IMR-90 (cell line): ENCODE data around the gene SLC4A2. TPM values are rescaled to one million over a fixed set of nuclear protein-coding genes. Genes with fewer than 3 reads are reported as not detected.

Experiments
- ATAC-seq: fragments of 200-7000 bp; cut with Tn5 transposase; 2 replicates; pipeline ENCODE4 v1.9.1; 2020; ENCODE audit warnings: low read depth, mild to moderate bottlenecking, moderate library complexity
- BruUV-seq: library from RNA; stranded (reverse); fragments of 400-500 nt; replicated peaks from 2 replicates; lab custom pipeline; 2021; lab: Mats Ljungman, UMichigan
- CTCF ChIA-PET: fragments of 300-600 bp; formaldehyde crosslinking; extraction: SDS; loops from one replicate; lab custom pipeline; 2021; ENCODE audit warnings: antibody characterized with exemption; lab: Yijun Ruan, JAX
- POLR2A ChIA-PET: fragments of 300-600 bp; sonication (Branson Sonifier 250); formaldehyde crosslinking; loops from one replicate; lab custom pipeline; 2022; ENCODE audit warnings: antibody characterized with exemption; ENCODE audit not compliant: unreplicated experiment; lab: Charles Lee
- DNase-seq: peaks from one replicate; pipeline ENCODE4 v3.0.0; 2013
- H2AFZ ChIP-seq: replicated peaks from 2 replicates; pipeline ENCODE3; 2013; ENCODE audit warnings: low read length, mild to moderate bottlenecking; ENCODE audit not compliant: poor library complexity
- H2AK5ac ChIP-seq: 2 replicates; pipeline ENCODE4 v1.6.1; 2013; ENCODE audit warnings: low read depth, low read length, inconsistent platforms
- H2AK9ac ChIP-seq: replicated peaks from 2 replicates; pipeline ENCODE3; 2013; ENCODE audit warnings: mild to moderate bottlenecking, low read depth, low read length, moderate library complexity; ENCODE audit not compliant: poor library complexity
- H2BK120ac ChIP-seq: 2 replicates; pipeline ENCODE4 v1.6.1; 2013; ENCODE audit warnings: low read depth, low read length, inconsistent platforms
- H2BK15ac ChIP-seq: 3 replicates; pipeline ENCODE4 v1.6.1; 2013; ENCODE audit warnings: low read depth, low read length, inconsistent platforms
- H2BK20ac ChIP-seq: 2 replicates; pipeline ENCODE4 v1.6.1; 2013; ENCODE audit warnings: low read depth, mild to moderate bottlenecking, inconsistent platforms, low read length, moderate library complexity
- H2BK5ac ChIP-seq: 2 replicates; pipeline ENCODE4 v1.6.1; 2013; ENCODE audit warnings: mild to moderate bottlenecking, low read depth, low read length, inconsistent platforms; ENCODE audit not compliant: poor library complexity, severe bottlenecking
- H3K14ac ChIP-seq: replicated peaks from 2 replicates; pipeline ENCODE4 v1.6.1; 2013; ENCODE audit warnings: low read depth, low read length, inconsistent platforms
- H3K18ac ChIP-seq: 2 replicates; pipeline ENCODE4 v1.6.1; 2013; ENCODE audit warnings: low read depth, low read length, control low read depth
- H3K23ac ChIP-seq: 2 replicates; pipeline ENCODE4 v1.6.1; 2013; ENCODE audit warnings: low read depth, low read length, inconsistent platforms
- H3K27ac ChIP-seq: 2 replicates; pipeline ENCODE4 v1.5.1; 2013; ENCODE audit warnings: mild to moderate bottlenecking, control low read depth, low read length; ENCODE audit not compliant: insufficient read depth
- H3K27me3 ChIP-seq: 2 replicates; pipeline ENCODE4 v1.6.1; 2013; ENCODE audit warnings: low read length; ENCODE audit not compliant: control insufficient read depth, insufficient read depth
- H3K36me3 ChIP-seq: 2 replicates; pipeline ENCODE4 v1.6.1; 2013; ENCODE audit warnings: low read length, mixed read lengths; ENCODE audit not compliant: control insufficient read depth, insufficient read depth
- H3K4ac ChIP-seq: 2 replicates; pipeline ENCODE4 v1.6.1; 2013; ENCODE audit warnings: low read depth, low read length, inconsistent platforms
- H3K4me1 ChIP-seq: 2 replicates; pipeline ENCODE4 v1.6.1; 2013; ENCODE audit warnings: low read length, mixed read lengths; ENCODE audit not compliant: control insufficient read depth, insufficient read depth
- H3K4me2 ChIP-seq: 2 replicates; pipeline ENCODE4 v1.6.1; 2013; ENCODE audit warnings: low read depth, mild to moderate bottlenecking, control low read depth, low read length, moderate library complexity
- H3K4me3 ChIP-seq: 2 replicates; pipeline ENCODE4 v1.5.1; 2013; ENCODE audit warnings: low read depth, mild to moderate bottlenecking, control low read depth, low read length, moderate library complexity; ENCODE audit not compliant: insufficient read depth
- H3K56ac ChIP-seq: 2 replicates; pipeline ENCODE4 v1.6.1; 2013; ENCODE audit warnings: low read length, inconsistent platforms; ENCODE audit not compliant: insufficient read depth; ENCODE audit errors: extremely low read depth
- H3K79me1 ChIP-seq, 2 experiments: 2 replicates each; pipeline ENCODE4 v1.6.1; 2013; ENCODE audit warnings: low read length in 2 of 2, inconsistent platforms in 1 of 2, low read depth in 1 of 2
- H3K9ac ChIP-seq: 2 replicates; pipeline ENCODE4 v1.6.1; 2013; ENCODE audit warnings: low read depth, low read length, control low read depth
- H3K9me1 ChIP-seq: 2 replicates; pipeline ENCODE4 v1.6.1; 2013; ENCODE audit warnings: low read length, inconsistent platforms; ENCODE audit not compliant: insufficient read depth
- H3K9me3 ChIP-seq: 2 replicates; pipeline ENCODE4 v1.6.1; 2013; ENCODE audit warnings: low read length; ENCODE audit not compliant: control insufficient read depth, insufficient read depth
- H4K20me1 ChIP-seq: 2 replicates; pipeline ENCODE4 v1.6.1; 2013; ENCODE audit warnings: low read length, inconsistent platforms; ENCODE audit not compliant: insufficient read depth
- H4K5ac ChIP-seq: 2 replicates; pipeline ENCODE4 v1.6.1; 2013; ENCODE audit warnings: mild to moderate bottlenecking, low read depth, low read length, control low read depth
- H4K8ac ChIP-seq, 2 experiments: 2 replicates each; pipeline ENCODE4 v1.6.1; 2013; ENCODE audit warnings: low read depth in 2 of 2, low read length in 2 of 2, control low read depth in 1 of 2, inconsistent platforms in 1 of 2
- H4K91ac ChIP-seq: 2 replicates; pipeline ENCODE4 v1.6.1; 2013; ENCODE audit warnings: low read depth, low read length, inconsistent platforms; ENCODE audit not compliant: insufficient read depth
- BHLHE40 ChIP-seq: fragments of 150-350 bp; IDR thresholded peaks from 2 replicates; pipeline ENCODE4 v1.6.1; 2016; ENCODE audit warnings: mild to moderate bottlenecking, low read depth, low read length
- CHD1 ChIP-seq: IDR thresholded peaks from 2 replicates; pipeline ENCODE4 v1.6.1; 2012; ENCODE audit warnings: low read depth, low read length, improper control_type of control experiment
- CTCF ChIP-seq: conservative IDR thresholded peaks from 2 replicates; pipeline ENCODE4 v1.5.1; 2012; ENCODE audit warnings: mild to moderate bottlenecking, low read depth, low read length, improper control_type of control experiment
- MAZ ChIP-seq: IDR thresholded peaks from 2 replicates; pipeline ENCODE4 v1.6.1; 2012; ENCODE audit warnings: low read depth, mild to moderate bottlenecking, low read length, improper control_type of control experiment, moderate library complexity, borderline replicate concordance
- NFE2L2 ChIP-seq: fragments of 150-350 bp; IDR thresholded peaks from 2 replicates; pipeline ENCODE4 v1.6.1; 2016; ENCODE audit warnings: low read depth, mild to moderate bottlenecking, low read length
- POLR2A ChIP-seq: IDR thresholded peaks from 2 replicates; pipeline ENCODE4 v1.6.1; 2012; ENCODE audit warnings: mild to moderate bottlenecking, low read depth, low read length
- RFX5 ChIP-seq: IDR thresholded peaks from 2 replicates; pipeline ENCODE4 v1.8.0; 2012; ENCODE audit warnings: low read depth, mild to moderate bottlenecking, low read length, moderate library complexity
- SMC3 ChIP-seq: fragments of 150-350 bp; IDR thresholded peaks from 2 replicates; pipeline ENCODE4 v1.6.1; 2016; ENCODE audit warnings: low read depth, mild to moderate bottlenecking, antibody characterized with exemption, low read length, moderate library complexity
- WGBS, 2 experiments: methylation state at CpG; one replicate each; pipeline versions ENCODE4 v1.1.5 to v1.1.7; 2013; ENCODE audit warnings: missing lambda C conversion rate in 2 of 2; ENCODE audit not compliant: insufficient read length in 1 of 2; ENCODE audit errors: extremely low coverage in 2 of 2; 5-methylcytosine and 5-hydroxymethylcytosine counted together
- dilution Hi-C: fragments of 300-500 bp; cut with HindIII; formaldehyde crosslinking; loops from one replicate; pipeline ENCODE4 v1.14.3; 2018; ENCODE audit warnings: low sequenced_read_pairs; ENCODE audit not compliant: unreplicated experiment
- in situ Hi-C: fragments of 300-500 bp; cut with MboI; formaldehyde crosslinking; loops from 3 replicates; pipeline ENCODE4 v1.14.3; 2019; ENCODE audit warnings: low sequenced_read_pairs, inconsistent platforms, mixed read lengths
- intact Hi-C: fragments of 100-400 bp; cut with micrococcal nuclease; formaldehyde crosslinking; loops from 2 replicates; pipeline ENCODE4 v1.10.0; 2022
- polyA plus RNA-seq, 3 experiments: library from polyadenylated mRNA; depleted of rRNA; stranded (reverse); fragments of >200 nt; gene quantifications; 2 replicates each; pipeline ENCODE4 v1.2.3, GENCODE V29; 2012; ENCODE audit warnings: low replicate concordance in 1 of 3
- total RNA-seq: library from RNA; depleted of rRNA; stranded (reverse); fragments of >200 nt; gene quantifications from 2 replicates; pipeline ENCODE4 v1.2.3, GENCODE V29; 2012

SLC4A2 gene
- total and polyA plus RNA-seq, 2 of the 4 experiments (the other 2 are of a cell fraction), result 29.6 to 91.0 TPM

GRCh38 chr7:151016942-151017341 lies 42.4 kb upstream of the SLC4A2 start:
- H3K9me3 ChIP-seq, result no peaks in the 10 kb centered on the region
- no peak overlapping the region for H3K4me2 ChIP-seq
- H2BK20ac ChIP-seq, result no peak overlapping the region
- H4K8ac ChIP-seq, result no peak overlapping the region
- in situ Hi-C loops, result no loop called here
- H2BK5ac ChIP-seq, result no peak overlapping the region
- no peak overlapping the region for H3K56ac ChIP-seq
- H3K4me1 ChIP-seq, result peaks cover 8% of the 10 kb centered on the region; the same call in 1 of the 2 replicates
- H2BK120ac ChIP-seq, result no peak overlapping the region
- no peak overlapping the region for H3K4ac ChIP-seq
- no peaks in the 10 kb centered on the region for H4K20me1 ChIP-seq
- no peak for ATAC-seq
- H3K9ac ChIP-seq, result no peak overlapping the region
- POLR2A ChIA-PET, result interaction anchor here (0.6 kb wide), 1 partner anchor 268 kb away, joined by 17 read pairs; no protein-coding TSS in a partner anchor
- no peak overlapping the region for H2AK9ac ChIP-seq
- dilution Hi-C loops, result no loop called here
- peaks cover 53% of the 10 kb centered on the region for H3K27me3 ChIP-seq
- intact Hi-C loops, result no loop called here
- H3K4me3 ChIP-seq, result no peak overlapping the region
- H3K23ac ChIP-seq, result no peak overlapping the region
- no peak overlapping the region for H4K5ac ChIP-seq
- H4K91ac ChIP-seq, result no peak overlapping the region
- no peak for DNase-seq
- TF ChIP-seq CHD1 (no peak), BHLHE40 (no peak), RFX5 (no peak), CTCF (no peak), POLR2A (no peak), NFE2L2 (no peak), SMC3 (no peak), MAZ (no peak)
- WGBS, 2 experiments, result 87% methylated on average over 14 of the region's 15 CpGs; no CpG with 5 or more reads in 1 of the 2 experiments
- H3K79me1 ChIP-seq, result no peaks in the 10 kb centered on the region
- H3K14ac ChIP-seq, result no peak overlapping the region
- H3K9me1 ChIP-seq, result no peaks in the 10 kb centered on the region
- no peak overlapping the region for H2AFZ ChIP-seq
- BruUV-seq, result no TSS peak
- no peak overlapping the region for H2BK15ac ChIP-seq
- H3K18ac ChIP-seq, result no peak overlapping the region
- no peaks in the 10 kb centered on the region for H3K36me3 ChIP-seq
- H3K27ac ChIP-seq, result no peak overlapping the region
- H2AK5ac ChIP-seq, result no peak overlapping the region
- CTCF ChIA-PET, result no interaction called here
